OCI-M2 (cell line): ENCODE data around the gene NFYB.
"Not testable (repeated sequence)": the region's sequence is repeated elsewhere in the genome, so short reads cannot be mapped to it uniquely, and the experiment has no call there.

ENCODE experiments used
- DNase-seq: peaks from one replicate; lab custom pipeline; 2025; ENCODE audit not compliant: unreplicated experiment; lab: John Stamatoyannopoulos, UW

Gene NFYB

GRCh38 chr12:104137902-104138796, at the start of gene NFYB:
Gene NFYB (minus strand): TSS chr12:104138210. CDS start chr12:104135453, 2,757 bp downstream.
- peak; percentile 39 for DNase-seq

GRCh38 chr12:104187446-104188155, 49.6 kb upstream of the NFYB start:
- DNase-seq: no peak

- DNase-seq: no peak
Measured at GRCh38 chr12:104183443-104183842, 45.4 kb upstream of the NFYB start.

- no peak for DNase-seq
Measured at GRCh38 chr12:104182621-104183378, 44.8 kb upstream of the NFYB start.

GRCh38 chr12:104182144-104182543, 44.1 kb upstream of the NFYB start:
- DNase-seq: no peak

GRCh38 chr12:104181313-104181712, 43.3 kb upstream of the NFYB start:
- DNase-seq: no peak

GRCh38 chr12:104180374-104180773, 42.4 kb upstream of the NFYB start:
- no peak for DNase-seq

GRCh38 chr12:104177663-104178501, 39.9 kb upstream of the NFYB start:
- no peak for DNase-seq

- no peak for DNase-seq
Measured at GRCh38 chr12:104177336-104177662, 39.3 kb upstream of the NFYB start.

GRCh38 chr12:104175726-104176247, 37.8 kb upstream of the NFYB start:
- no peak for DNase-seq

GRCh38 chr12:104173804-104174203, 35.8 kb upstream of the NFYB start:
- not testable (repeated sequence) for DNase-seq

GRCh38 chr12:104172570-104172947, 34.5 kb upstream of the NFYB start:
- DNase-seq: no peak

GRCh38 chr12:104171785-104172569, 34.0 kb upstream of the NFYB start:
- no peak for DNase-seq

GRCh38 chr12:104168596-104168995, 30.6 kb upstream of the NFYB start:
- no peak for DNase-seq

GRCh38 chr12:104167519-104168458, 29.8 kb upstream of the NFYB start:
- no peak for DNase-seq

GRCh38 chr12:104166465-104166864, 28.5 kb upstream of the NFYB start:
- DNase-seq: no peak

GRCh38 chr12:104165801-104166200, 27.8 kb upstream of the NFYB start:
- DNase-seq: no peak

- no peak for DNase-seq
Measured at GRCh38 chr12:104164634-104165033, 26.6 kb upstream of the NFYB start.

- DNase-seq: no peak
Measured at GRCh38 chr12:104163631-104164030, 25.6 kb upstream of the NFYB start.
